Putamen (tissue), 1 donor: Measurements from ENCODE around the gene MADD.

Experiments used
- DNase-seq: peaks from one replicate; pipeline ENCODE4 v3.0.0-alpha.2; 2016; ENCODE audit warnings: low spot score

MADD gene

DNA sequence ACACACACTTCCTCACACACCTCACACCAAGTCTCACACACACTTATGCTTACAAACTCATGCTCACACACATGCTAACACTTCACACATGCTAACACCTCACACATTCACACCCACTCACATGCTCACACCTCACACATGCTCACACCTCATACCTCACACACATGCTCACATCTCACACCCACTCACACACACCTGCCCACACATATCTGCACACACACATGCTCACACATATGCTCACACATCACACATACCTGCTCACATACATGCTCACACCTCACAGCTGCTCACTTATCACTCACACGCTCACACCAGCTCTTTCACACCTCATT lies 87.0 kb downstream of the MADD start:
- DNase-seq: no peak

DNA sequence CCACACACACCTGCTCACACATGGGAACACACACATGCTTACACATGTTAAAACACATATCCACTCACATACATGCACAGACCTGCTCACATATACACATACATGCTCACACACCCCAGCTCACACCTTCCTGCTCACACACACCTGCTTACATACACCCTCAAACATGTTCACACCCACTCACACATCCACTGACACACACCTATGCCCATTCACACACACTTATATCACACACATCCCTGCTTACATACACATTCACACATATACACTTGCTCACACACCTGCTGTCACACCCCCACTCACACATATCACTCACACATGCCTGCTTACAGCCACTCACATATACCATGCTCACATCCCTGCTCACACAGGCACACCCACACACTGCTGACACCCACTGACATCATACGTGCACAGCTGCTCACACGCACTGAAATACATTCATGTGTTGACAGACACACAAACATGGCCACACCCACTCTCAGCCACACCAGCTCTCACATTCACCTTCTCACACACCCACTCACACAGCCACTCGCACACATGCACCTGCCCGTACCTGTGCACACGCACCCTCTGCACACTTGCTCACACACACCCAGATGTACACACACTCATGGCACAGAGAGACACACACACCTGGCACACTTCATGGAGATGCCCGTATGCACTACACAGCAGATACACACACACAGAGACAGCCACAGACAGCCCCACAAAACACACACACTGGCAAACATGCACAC lies 88.2 kb downstream of the MADD start:
- DNase-seq: no peak

DNA sequence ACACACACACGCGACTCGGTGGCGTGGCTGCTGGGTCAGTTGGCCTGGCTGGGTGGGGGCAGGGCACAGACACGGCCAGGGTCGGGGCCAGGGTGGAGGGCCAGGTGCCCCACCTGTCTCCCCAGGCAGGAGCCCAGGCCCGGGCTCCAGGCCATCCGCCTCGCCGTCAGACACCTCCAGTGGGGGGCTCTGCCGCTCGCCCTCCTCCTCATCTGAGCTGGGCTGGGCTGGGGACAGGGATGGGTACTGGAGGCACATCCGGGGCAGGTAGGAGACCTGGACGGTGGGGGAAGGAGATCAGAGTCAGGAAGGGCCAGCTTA lies 88.8 kb downstream of the MADD start:
- DNase-seq: no peak

DNA sequence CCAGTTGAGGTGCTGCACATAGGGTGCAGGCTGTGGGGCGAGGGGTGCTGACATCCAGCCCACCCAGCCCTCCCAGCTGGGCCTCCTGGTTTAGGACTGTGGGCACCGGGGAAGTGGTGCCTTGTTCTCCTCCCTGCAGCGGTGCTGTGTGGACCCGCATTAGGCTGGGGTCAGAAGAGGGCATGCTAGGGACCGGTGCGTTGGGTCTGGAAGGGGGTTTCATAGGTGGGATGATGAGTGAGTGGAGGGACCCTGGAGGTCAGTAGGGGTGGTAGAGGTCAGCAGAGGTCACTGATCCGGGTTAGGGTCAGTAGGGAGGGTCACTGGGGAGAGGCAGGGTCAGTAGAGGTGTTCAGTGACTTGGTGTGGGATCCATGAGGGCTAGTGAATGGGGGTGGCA lies 89.2 kb downstream of the MADD start:
- DNase-seq: no peak

DNA sequence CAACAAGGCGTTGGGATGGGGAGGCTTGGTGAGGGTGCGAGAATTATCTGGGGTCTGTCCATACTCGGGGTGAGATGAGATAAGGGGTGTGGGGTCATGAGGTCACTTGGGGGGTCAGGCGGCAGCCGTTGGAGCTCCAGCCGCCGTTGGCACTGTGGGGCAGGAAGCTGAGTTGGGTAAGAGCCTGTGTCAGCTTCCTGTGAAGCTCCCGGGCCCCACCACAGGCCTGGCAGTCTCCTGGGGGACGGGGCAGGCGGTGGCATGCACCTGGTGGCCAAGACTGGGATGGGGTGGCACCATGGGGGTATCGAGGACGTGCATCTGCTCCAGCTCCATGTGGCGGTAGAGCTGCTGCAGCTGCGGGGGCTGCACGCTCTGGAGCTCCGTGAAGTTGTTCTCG lies 89.7 kb downstream of the MADD start:
- DNase-seq: no peak

DNA sequence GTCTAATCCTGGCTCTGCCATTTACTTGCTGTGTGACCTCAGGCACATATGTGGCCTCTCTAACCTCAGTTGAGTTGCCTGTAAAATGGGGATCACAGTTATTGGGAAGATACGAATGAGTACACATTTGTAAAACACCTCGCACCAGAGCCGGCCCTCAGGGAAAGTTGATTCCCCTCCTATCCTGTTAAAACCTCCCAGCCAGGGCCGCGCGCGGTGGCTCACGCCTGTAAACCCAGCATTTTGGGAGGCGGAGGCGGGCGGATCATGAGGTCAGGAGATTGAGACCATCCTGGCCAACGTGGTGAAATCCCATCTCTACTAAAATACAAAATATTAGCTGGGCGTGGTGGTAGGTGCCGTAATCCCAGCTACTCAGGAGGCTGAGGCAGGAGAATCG lies 90.4 kb downstream of the MADD start:
- DNase-seq: no peak

DNA sequence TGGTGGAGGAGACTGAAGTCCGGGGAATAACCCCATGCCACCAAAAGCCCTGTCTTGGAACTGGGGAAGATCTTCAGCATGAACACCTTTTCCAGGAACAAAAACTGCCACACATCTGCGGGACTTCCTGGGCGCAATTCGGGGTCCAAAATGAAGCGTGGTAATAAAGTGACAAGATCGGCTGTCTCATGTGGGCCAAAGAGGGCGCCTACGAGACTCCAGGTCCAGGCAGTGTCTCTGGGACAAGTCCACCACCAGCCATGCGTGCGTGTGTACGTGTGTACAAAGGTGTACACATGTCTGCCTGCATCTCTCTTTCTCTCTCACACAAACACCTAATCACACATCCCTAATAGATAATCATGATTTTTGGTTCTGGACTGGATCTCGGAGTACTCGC lies 91.5 kb downstream of the MADD start:
- no peak for DNase-seq

DNA sequence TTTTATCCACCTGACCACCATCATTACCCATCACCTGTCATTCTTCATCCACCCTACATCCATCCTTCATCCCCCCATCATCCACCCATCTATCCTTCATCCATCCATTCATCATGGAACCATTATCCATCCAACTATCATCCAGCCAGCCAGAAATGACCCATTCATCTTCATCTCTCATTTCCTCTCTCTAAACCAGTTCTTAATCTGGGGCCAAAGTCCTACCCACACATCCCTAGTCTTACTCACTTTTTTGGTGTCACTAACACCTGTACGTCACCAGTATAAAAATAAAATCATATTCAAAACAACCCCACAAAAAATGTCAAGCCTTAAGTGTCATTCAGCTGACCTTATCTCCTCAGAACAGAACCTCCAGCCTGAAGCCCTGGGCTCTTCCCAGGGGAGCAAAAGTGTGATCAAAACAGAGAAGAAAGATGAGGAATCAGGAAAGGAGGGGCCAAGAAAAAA lies 96.1 kb downstream of the MADD start:
- no peak for DNase-seq

DNA sequence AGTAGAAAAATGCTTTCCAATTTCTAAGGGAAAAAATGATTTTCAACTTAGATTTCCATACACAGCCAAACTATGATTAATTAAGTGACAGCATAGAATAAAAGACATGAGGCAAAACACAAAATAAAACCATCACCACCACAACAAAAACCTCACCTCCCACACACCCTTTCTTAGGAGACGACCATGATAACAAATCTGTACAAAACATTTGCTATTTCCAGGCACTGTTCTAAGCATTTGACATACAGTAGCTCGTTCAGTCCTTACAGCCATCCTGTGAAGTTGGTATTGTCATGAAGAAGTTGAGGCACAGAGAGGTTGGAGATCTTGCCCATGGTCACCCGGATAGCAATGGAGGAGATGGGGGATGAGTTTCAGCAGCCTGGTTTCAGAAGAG lies 99.7 kb downstream of the MADD start:
- no peak for DNase-seq

DNA sequence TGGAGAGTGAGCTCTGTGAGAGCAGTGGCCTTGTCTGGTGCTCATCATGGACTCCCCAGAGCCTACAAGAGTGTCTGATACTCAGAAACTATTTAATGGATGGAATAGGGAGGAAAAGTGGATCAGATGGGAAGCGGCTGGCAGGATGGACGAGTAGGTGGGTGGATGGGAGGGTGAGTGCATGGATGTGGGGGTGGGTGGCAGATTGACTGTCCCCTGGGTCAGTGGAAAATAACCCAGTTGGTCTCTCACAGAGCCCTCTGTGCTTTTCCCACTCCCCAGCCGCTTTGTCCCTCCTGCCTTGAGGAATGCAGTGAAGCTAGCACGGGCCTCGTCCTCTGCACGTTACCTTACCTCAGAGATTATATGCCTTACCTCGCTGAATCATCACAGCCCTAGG lies 102.5 kb downstream of the MADD start:
- no peak for DNase-seq

DNA sequence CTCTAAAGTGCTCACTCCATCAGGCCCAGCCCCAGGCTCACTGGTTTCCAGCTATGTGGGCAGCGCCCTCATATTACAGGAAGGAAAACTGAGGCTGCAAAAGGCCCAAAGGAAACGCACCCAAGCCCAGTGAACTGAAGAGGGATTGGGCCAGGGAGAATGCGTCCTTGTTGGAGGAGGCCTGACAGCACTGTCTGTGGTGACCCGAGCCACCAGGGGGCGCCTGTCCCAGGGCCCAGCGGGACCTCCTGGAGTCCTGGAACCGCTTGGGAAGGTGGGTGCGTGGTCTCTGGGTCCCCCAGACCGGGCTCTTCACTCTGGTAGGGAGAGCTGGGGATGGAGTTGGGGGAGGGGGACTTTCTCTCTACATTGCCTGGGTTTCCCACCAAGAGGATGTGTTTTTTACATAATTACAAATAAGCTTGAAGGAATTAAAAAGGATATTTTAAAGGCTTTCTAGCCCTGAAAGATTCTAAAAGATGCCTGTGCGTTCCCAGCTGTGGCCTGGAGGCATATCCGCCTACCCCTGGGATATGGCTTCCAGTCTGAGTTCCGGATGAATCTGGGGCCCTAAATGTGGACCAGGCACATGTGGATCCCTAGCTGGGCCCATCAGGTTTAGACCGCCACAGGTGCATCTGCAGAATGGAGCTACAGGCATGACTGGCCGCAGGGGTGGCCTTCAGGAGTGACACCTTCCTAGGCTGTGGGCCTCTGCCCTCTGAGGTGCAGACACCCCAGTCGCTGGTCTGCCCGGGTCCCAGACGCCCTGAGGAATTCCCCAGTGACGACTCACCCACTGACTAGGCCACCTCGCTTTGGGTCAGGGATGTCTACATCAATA lies 104.2 kb downstream of the MADD start:
- DNase-seq: peak; percentile 56

DNA sequence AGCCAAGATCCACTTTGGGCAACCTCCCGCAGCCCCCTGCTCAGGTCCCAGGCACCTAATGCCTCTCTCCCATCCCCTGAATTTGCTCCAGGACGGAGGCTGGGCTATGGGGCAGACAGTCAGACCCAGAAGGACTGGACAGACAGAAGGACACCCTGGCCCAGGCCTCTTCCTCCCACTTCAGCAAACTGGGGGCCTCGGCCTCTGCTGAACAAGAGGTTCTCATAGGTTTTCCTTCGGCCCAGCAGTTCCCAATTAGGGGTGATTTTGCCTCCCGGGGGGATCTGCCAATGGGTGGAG lies 104.7 kb downstream of the MADD start:
- DNase-seq: no peak

DNA sequence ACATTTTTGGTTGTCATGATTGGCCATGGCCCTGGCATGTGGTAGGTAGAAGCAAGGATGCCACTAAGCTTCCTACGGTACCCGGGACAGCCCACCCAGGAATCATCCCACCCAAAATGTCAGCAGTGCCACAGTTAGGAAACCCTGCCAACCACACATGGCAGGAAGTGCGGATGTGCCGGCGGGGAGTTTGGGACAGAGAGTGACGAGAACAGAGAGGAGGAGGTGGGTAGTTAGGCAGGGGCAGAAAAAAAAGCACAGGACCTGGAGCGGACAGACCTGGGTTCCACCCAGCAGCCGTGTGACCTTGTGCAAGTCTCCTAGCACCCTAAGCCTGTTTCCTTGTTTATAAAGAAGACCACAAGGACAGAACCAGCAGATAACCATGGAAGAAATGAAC lies 105.1 kb downstream of the MADD start:
- no peak for DNase-seq

DNA sequence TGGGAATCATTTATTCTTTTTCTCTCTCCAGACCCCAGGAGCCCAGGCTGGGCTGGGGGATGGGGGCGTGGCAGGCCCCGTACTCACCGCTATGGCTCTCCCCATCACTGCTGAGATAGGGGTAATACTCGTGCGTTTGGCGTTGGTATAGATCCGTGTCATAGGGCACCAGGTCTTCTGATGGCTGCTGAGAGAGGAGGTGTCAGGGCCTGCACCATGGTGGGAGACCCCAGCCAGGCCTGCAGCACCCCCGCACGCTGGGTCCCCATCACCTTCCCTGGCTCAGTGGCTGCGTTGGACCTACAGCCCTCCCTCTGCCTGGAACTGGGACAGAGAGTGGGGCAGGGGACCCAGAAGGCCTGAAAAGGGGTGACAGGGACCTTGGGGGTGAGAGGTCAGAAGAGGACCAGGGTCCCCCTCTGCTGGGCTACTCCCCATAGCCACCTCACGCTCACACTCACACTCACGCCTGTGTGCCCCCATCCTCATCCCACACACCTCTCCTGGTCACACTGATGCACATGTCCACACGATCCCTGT lies 105.7 kb downstream of the MADD start:
- no peak for DNase-seq

DNA sequence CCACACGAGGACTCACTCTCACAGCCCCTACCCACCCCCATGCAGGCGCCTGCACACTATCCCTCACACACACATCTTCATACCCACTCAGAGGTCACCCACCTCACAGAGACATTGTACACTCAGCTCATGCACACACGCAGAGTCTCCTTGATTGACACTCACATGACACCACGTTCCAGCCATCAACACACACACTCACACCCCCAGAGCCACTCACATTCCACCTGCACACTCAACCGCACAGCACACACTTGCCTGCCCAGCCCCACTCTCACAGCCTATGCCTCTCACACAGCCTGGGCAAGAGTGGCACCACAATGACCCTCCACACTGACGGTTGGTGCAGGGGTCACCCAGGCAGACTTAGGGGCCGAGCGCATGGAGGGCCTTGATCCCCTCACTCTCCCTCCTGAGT lies 106.2 kb downstream of the MADD start:
- no peak for DNase-seq

DNA sequence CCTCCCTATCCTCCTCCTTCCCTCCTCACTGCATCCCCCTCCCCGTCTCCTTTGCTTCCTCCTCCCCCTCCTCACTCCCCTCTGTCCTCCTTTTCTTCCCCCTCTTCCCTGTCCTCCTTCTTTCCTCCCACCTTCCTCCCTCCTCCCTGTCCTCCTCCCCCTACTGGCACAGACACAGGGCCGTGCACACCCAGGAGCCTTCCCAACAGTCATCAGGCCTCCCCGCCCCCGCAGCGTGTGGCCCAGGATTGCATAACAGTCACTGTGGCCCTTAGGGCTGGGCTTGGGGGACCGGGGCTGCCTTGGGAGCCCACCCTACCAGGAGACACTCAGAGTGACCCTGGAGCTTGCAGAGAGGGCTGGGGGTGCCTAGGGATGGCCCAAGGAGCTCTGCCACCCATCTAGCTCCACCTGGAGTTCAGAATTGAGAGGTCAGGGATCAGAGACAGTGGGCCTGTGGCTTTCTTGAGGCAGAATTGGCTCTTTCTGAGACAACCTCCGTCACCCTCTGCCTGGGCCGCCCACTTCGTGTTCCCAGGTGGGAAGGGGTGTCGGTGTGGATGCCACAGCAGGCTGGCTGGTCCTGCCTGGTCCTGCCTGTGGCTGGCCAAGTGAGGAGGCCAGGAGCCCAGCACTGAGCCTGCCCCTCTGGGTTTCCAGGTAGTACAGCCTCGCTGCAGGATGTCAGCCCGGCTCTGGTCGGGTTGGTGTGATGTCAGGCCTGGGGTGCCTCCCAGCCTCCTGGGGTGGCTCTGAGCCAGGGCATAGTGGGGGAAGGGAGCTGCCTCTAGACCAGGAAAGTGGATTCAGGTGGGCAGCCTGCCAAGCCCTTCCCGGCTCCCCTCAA lies 106.8 kb downstream of the MADD start:
- no peak for DNase-seq

DNA sequence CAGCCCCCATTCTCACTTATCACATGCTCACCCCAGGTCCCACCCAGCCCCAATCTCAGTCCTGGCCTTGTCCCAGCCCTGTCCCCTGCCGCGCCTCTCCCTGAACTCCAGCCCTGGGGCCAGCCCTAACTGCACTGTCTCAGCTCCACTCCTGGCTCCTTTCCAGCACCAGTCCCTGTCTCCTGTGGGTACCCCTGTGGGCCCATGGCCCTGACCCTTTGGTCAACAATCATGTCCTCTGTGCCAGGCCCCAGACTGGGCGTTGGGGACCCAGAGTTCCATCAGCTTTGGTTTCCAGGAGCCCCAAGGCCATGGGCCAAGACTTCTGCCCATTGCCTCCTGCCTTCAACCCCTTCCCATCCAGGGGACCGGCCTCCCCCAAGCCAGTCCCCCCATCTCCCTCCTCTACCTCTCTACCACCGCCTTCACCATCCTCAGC lies 107.7 kb downstream of the MADD start:
- DNase-seq: no peak

DNA sequence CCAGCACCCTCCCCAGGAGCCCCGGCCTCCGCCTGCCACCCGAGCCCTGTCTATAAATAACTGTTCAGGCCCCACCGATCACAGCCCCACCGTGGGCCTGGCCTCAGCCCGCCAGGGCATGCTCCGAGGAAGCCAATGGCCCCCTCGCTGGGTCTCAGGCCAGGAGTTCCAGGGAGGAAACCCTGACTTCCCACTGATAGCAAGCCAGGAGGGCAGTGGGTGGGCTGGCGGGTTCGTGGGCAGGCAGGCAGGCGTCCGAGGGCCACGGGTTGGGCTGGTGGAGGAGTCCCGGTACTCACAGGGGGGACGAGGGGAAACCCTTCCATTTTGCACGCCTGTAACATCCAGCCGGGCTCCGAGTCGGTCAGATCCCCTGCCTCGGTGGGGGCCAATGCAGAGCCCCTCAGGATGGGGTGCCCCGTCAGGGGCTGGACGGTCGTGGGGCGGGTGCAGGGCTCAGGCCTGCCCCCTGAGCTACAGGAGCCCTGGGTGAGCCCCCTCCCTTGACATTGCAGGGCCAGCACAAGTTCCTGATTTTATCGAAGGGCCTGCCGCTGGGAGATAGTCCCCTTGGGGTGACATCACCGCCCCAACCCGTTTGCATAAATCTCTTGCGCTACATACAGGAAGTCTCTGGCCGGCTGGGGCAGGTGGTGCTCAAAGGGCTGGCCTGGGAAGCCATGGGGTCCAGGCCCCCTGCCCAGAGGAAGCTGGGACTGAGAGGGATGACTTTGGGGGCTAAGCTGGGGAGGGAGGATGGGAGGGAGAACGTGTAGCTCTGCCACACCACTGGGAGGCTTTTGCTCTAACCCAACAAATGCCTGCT lies 108.3 kb downstream of the MADD start, which contains the start of gene SPI1:
TSS of gene SPI1 (minus strand) at position 538 of the 826 bp plus-strand sequence. CDS start at position 344, 194 bp downstream.
- no peak for DNase-seq

DNA sequence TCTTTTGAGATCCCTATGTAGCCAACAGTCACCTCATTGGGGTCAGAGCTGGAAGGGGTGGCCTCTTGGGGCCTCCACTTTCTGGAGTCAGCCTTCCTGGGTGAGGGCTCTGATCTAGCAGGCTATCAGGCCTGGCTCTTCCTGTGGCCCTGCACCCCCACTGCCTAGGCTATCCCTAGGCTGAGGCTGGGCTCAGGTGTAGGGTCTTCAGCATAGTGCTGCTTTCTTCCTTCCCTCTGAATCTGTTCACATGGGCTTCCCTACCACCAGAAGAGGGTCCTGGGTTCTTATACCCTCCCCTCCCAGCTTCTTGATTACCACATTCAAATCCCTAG lies 108.9 kb downstream of the MADD start:
- DNase-seq: no peak

DNA sequence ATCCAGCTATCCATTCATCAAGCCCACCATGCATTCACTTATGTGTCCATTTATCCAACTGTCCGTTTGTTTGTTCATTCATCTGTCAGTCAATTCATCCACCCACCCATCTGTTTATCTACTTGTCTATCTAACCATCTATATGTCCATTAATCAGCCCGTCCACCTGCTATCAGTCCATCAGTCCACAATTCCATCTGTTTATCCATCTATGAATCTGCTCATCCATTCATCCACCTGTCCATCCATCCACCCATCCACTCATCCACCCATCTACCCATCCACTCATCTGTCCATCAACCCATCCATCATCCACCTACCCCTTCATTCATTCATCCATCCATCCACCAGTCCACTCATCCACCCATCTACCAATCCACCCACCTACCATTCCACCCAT lies 109.4 kb downstream of the MADD start:
- DNase-seq: no peak
